Ishikawa (cell line): ENCODE results near the gene EXOC4.

ENCODE experiments used
- CEBPB ChIP-seq: IDR thresholded peaks from 2 replicates; pipeline ENCODE4 v1.6.1; 2012
- EGR1 ChIP-seq: IDR thresholded peaks from 2 replicates; pipeline ENCODE4 v1.6.1; 2012
- EP300 ChIP-seq: IDR thresholded peaks from 2 replicates; pipeline ENCODE4 v1.6.1; 2012; ENCODE audit warnings: borderline replicate concordance
- TEAD4 ChIP-seq: IDR thresholded peaks from 2 replicates; pipeline ENCODE4 v1.6.1; 2012
- TF ChIP-seq, protein P1 (sequence below): IDR thresholded peaks from 2 replicates; pipeline ENCODE4 v1.6.1; 2012

DNA sequence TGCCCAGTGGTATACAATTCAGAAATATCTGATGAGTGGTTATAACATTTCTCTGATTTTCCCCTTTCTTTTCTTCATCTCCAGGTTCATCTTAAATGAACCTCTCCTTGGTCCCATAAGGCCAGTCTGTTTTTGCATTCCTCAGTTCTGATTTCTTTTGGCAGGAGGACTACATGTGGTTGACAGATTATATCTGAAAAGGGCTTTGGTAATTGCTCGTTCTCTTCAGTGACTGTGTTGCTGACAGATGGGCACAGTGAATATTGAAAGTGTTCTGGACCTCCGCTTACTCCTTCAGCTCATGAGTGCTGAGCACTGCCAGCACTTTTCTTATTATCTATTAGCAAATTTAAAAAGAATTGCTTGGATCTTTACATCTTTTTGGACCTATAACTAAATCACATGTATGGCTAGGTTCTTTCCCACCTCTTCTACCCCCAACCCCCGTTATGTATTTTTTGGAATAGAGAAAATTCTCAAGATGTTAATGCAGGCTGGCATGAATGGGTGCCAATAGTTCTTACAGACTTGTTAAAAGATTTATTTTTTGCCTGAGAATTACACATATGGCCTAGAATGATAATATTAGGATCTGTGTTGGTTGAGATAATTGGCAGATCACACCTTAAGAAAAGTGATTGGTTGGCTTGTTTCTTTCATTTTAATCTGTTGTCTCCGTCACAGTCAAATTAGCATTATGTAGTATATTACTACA is 323.0 kb downstream of the EXOC4 start:
- no peak for TF ChIP-seq CEBPB
- no peak for TF ChIP-seq TEAD4
- no peak for TF ChIP-seq EGR1
- no peak for TF ChIP-seq EP300
- TF ChIP-seq, protein P1, sequence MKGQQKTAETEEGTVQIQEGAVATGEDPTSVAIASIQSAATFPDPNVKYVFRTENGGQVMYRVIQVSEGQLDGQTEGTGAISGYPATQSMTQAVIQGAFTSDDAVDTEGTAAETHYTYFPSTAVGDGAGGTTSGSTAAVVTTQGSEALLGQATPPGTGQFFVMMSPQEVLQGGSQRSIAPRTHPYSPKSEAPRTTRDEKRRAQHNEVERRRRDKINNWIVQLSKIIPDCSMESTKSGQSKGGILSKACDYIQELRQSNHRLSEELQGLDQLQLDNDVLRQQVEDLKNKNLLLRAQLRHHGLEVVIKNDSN, result no peak
